ENCODE measurements around the gene PSMG3.

Gene PSMG3

GRCh38 chr7:1569833-1570632, at the start of gene PSMG3:
Gene PSMG3, minus strand, starts transcription at chr7:1570032. Its CDS starts 693 bp downstream, at chr7:1569339.
- ChIA-PET CTCF (interaction anchor here (1.2 to 2.1 kb wide), 4 partner anchors 9 to 640 kb away, joined by 4 to 8 read pairs (median 4); no protein-coding TSS in a partner anchor), POLR2A (interaction anchor here (0.7 kb wide), 1 partner anchor 36 kb away, joined by 4 read pairs; no protein-coding TSS in a partner anchor)
- no peak for DNase-seq (ENCODE audit: low read depth, low spot score)
- peak; percentile 4 for TF ChIP-seq CTCF (IDR thresholded peaks at IDR 0.05; ENCODE audit: insufficient read depth, low read length, missing control alignments)
- H3K4me3 ChIP-seq (ENCODE audit: low read depth, low read length), result peak within 1 kb of the TSS; percentile 79

- no peak overlapping the region for H3K4me3 ChIP-seq (ENCODE audit: low read depth, low read length)
- no peak for TF ChIP-seq CTCF (IDR thresholded peaks at IDR 0.05; ENCODE audit: insufficient read depth, low read length, missing control alignments)
- CTCF ChIA-PET, result no interaction called here
- DNase-seq (ENCODE audit: low read depth, low spot score), result no peak
- POLR2A ChIA-PET, result no interaction called here
Observed at GRCh38 chr7:1618475-1618874, 48.6 kb upstream of the PSMG3 start.

- TF ChIP-seq CTCF (IDR thresholded peaks at IDR 0.05; ENCODE audit: insufficient read depth, low read length, missing control alignments), result no peak
- DNase-seq (ENCODE audit: low read depth, low spot score), result no peak
- CTCF ChIA-PET, result no interaction called here
- H3K4me3 ChIP-seq (ENCODE audit: low read depth, low read length), result no peak overlapping the region
- POLR2A ChIA-PET, result no interaction called here
Observed at GRCh38 chr7:1617957-1618356, 48.1 kb upstream of the PSMG3 start.

GRCh38 chr7:1616741-1617140, 46.9 kb upstream of the PSMG3 start:
- DNase-seq (ENCODE audit: low read depth, low spot score), result no peak
- no peak overlapping the region for H3K4me3 ChIP-seq (ENCODE audit: low read depth, low read length)
- ChIA-PET CTCF (no interaction called here), POLR2A (no interaction called here)
- TF ChIP-seq CTCF (IDR thresholded peaks at IDR 0.05; ENCODE audit: insufficient read depth, low read length, missing control alignments), result no peak

GRCh38 chr7:1611708-1612241, 41.9 kb upstream of the PSMG3 start:
- TF ChIP-seq CTCF (IDR thresholded peaks at IDR 0.05; ENCODE audit: insufficient read depth, low read length, missing control alignments), result no peak
- H3K4me3 ChIP-seq (ENCODE audit: low read depth, low read length), result no peak overlapping the region
- peak; percentile 23 for DNase-seq (ENCODE audit: low read depth, low spot score)
- ChIA-PET CTCF (interaction anchor here (2.4 kb wide), 1 partner anchor 16 kb away, joined by 6 read pairs; no protein-coding TSS in a partner anchor), POLR2A (no interaction called here)

- H3K4me3 ChIP-seq (ENCODE audit: low read depth, low read length), result no peak overlapping the region
- TF ChIP-seq CTCF (IDR thresholded peaks at IDR 0.05; ENCODE audit: insufficient read depth, low read length, missing control alignments), result no peak
- no peak for DNase-seq (ENCODE audit: low read depth, low spot score)
- POLR2A ChIA-PET, result no interaction called here
- CTCF ChIA-PET, result interaction anchor here (1.2 to 2.4 kb wide), 2 partner anchors 15 to 737 kb away, joined by 3 to 6 read pairs; no protein-coding TSS in a partner anchor
Observed at GRCh38 chr7:1610678-1611302, 41.0 kb upstream of the PSMG3 start.
